Trophoblast cell (in vitro differentiated cells and primary cell): ENCODE results near the gene KLK3.

Experiments
- DNase-seq, 2 donors: peaks; one replicate each; pipeline ENCODE4 v3.0.0-alpha.2; 2016
- H2AFZ ChIP-seq: 2 replicates; pipeline ENCODE4 v1.6.1; 2013; ENCODE audit warnings: low read length, moderate library complexity, mild to moderate bottlenecking; ENCODE audit not compliant: insufficient read depth, poor library complexity
- H2AK5ac ChIP-seq: 2 replicates; pipeline ENCODE4 v1.6.1; 2013; ENCODE audit warnings: mild to moderate bottlenecking, low read length
- H2BK120ac ChIP-seq: 2 replicates; pipeline ENCODE4 v1.6.1; 2013; ENCODE audit warnings: low read length, mild to moderate bottlenecking, moderate library complexity; ENCODE audit not compliant: insufficient read depth, poor library complexity
- H2BK12ac ChIP-seq: 2 replicates; pipeline ENCODE4 v1.6.1; 2013; ENCODE audit warnings: mild to moderate bottlenecking, low read length, moderate library complexity
- H2BK5ac ChIP-seq: 2 replicates; pipeline ENCODE4 v1.6.1; 2013; ENCODE audit warnings: low read length, low read depth, moderate library complexity, mild to moderate bottlenecking; ENCODE audit not compliant: poor library complexity
- H3K14ac ChIP-seq: 2 replicates; pipeline ENCODE4 v1.6.1; 2013; ENCODE audit warnings: mild to moderate bottlenecking, low read length
- H3K18ac ChIP-seq: 2 replicates; pipeline ENCODE4 v1.6.1; 2013; ENCODE audit warnings: mild to moderate bottlenecking, low read length
- H3K23ac ChIP-seq: 2 replicates; pipeline ENCODE4 v1.6.1; 2013; ENCODE audit warnings: low read length
- H3K27ac ChIP-seq: 2 replicates; pipeline ENCODE4 v1.5.1; 2013; ENCODE audit warnings: low read depth, mild to moderate bottlenecking, inconsistent platforms, low read length, moderate library complexity
- H3K27me3 ChIP-seq: 2 replicates; pipeline ENCODE4 v1.6.1; 2013; ENCODE audit warnings: inconsistent platforms, mild to moderate bottlenecking, low read length, moderate library complexity; ENCODE audit not compliant: insufficient read depth
- H3K36me3 ChIP-seq, 2 experiments: 1 replicate in 1 of 2; 2 replicates in 1 of 2; pipeline ENCODE4 v1.6.1; 2013; ENCODE audit warnings: low read length in 2 of 2, mild to moderate bottlenecking in 2 of 2, moderate library complexity in 1 of 2; ENCODE audit not compliant: insufficient read depth in 2 of 2, control insufficient read depth in 1 of 2
- H3K4ac ChIP-seq: 2 replicates; pipeline ENCODE4 v1.6.1; 2013; ENCODE audit warnings: low read depth, mild to moderate bottlenecking, low read length, moderate library complexity
- H3K4me1 ChIP-seq, 2 experiments: 1 replicate in 1 of 2; 2 replicates in 1 of 2; pipeline ENCODE4 v1.6.1; 2013; ENCODE audit warnings: low read length in 2 of 2, mild to moderate bottlenecking in 2 of 2, moderate library complexity in 1 of 2; ENCODE audit not compliant: insufficient read depth in 2 of 2, control insufficient read depth in 1 of 2
- H3K4me2 ChIP-seq: 2 replicates; pipeline ENCODE4 v1.6.1; 2013; ENCODE audit warnings: inconsistent platforms, mild to moderate bottlenecking, low read length, moderate library complexity
- H3K4me3 ChIP-seq: 2 replicates; pipeline ENCODE4 v1.5.1; 2013; ENCODE audit warnings: mild to moderate bottlenecking, low read depth, low read length, inconsistent platforms
- H3K79me1 ChIP-seq: one replicate; pipeline ENCODE4 v1.6.1; 2013; ENCODE audit warnings: low read length
- H3K79me2 ChIP-seq: 2 replicates; pipeline ENCODE4 v1.6.1; 2013; ENCODE audit warnings: low read length, mild to moderate bottlenecking; ENCODE audit not compliant: control insufficient read depth, insufficient read depth, poor library complexity
- H3K9ac ChIP-seq: 2 replicates; pipeline ENCODE4 v1.6.1; 2013; ENCODE audit warnings: mild to moderate bottlenecking, low read length
- H3K9me3 ChIP-seq: 2 replicates; pipeline ENCODE4 v1.6.1; 2013; ENCODE audit warnings: low read depth, mild to moderate bottlenecking, control low read depth, inconsistent platforms, low read length; ENCODE audit not compliant: insufficient read depth
- H4K12ac ChIP-seq: 2 replicates; pipeline ENCODE4 v1.6.1; 2013; ENCODE audit warnings: low read depth, mild to moderate bottlenecking, low read length, moderate library complexity
- H4K8ac ChIP-seq: 2 replicates; pipeline ENCODE4 v1.6.1; 2013; ENCODE audit warnings: low read depth, mild to moderate bottlenecking, low read length, moderate library complexity
- H4K91ac ChIP-seq: one replicate; pipeline ENCODE4 v1.6.1; 2013; ENCODE audit warnings: low read depth, mild to moderate bottlenecking, low read length, moderate library complexity
- WGBS: extraction: QIAGEN DNeasy Blood & Tissue Kit; methylation state at CpG from one replicate; pipeline ENCODE4 v1.1.7; 2013; ENCODE audit warnings: missing lambda C conversion rate; ENCODE audit not compliant: insufficient read length, insufficient coverage; ENCODE audit errors: extremely low coverage; 5-methylcytosine and 5-hydroxymethylcytosine counted together

The KLK3 gene

DNA sequence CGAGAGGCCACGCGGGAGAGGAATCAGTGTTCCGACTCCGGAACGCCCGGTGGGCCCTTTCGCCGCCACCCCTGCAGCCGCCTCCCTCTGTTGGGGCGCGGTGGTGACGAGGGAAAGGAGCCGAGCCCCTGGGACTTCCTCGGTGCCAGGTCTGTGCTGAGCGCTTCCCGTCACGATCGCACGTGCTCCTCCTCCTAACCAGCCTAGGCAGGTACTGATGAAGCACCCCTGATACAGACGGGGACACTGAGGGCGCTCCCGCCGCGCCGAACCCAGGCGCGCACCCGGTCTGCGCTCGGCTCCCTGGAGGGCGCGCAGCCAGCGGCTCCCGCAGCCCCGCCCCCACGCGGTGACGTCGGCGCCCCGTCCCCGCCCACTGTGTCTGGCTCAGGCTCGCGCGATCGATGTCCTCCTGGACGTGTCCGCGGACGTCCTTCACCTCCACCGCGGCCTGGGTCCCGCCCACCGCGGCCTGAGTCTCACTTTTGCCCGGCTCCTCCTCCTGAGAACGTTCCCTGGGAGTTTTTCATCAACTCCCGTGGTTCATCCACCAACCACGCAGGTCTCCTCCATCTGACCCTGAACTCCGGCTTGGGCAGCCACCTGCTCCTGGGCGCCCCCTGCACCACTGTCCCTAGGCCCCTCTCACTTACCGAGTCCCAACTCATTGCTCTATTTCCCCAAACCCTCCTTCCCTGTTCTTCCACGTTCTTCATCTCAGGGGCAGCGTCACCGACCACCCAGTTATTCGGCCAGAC is 18.8 kb upstream of the KLK3 start:
- no peak overlapping the region for H2BK5ac ChIP-seq
- H3K18ac ChIP-seq: peak overlapping the region; percentile 55
- DNase-seq: peak; percentile 25 to 43
- H2BK120ac ChIP-seq: no peak overlapping the region
- H3K9me3 ChIP-seq: no peaks in the 10 kb centered on the region
- H3K23ac ChIP-seq: no peak overlapping the region
- H3K79me1 ChIP-seq: peaks cover 4% of the 10 kb centered on the region
- H3K4ac ChIP-seq: no peak overlapping the region
- peak overlapping the region; percentile 75 for H3K9ac ChIP-seq
- peak overlapping the region; percentile 60 for H4K12ac ChIP-seq
- H2AFZ ChIP-seq: peak overlapping the region; percentile 98
- H3K4me1 ChIP-seq: peaks cover 5 to 7% of the 10 kb centered on the region in 2 experiments
- peaks cover 4% of the 10 kb centered on the region for H3K79me2 ChIP-seq
- no CpG with 5 or more reads among the region's 67 CpGs for WGBS
- peak overlapping the region; percentile 90 for H3K4me2 ChIP-seq
- H2BK12ac ChIP-seq: no peak overlapping the region
- H3K4me3 ChIP-seq: peak overlapping the region; percentile 75
- no peak overlapping the region for H2AK5ac ChIP-seq
- peak overlapping the region; percentile 52 for H3K14ac ChIP-seq
- H4K91ac ChIP-seq: peak overlapping the region; percentile 20
- H3K27me3 ChIP-seq: no peaks in the 10 kb centered on the region
- peak overlapping the region; percentile 77 for H4K8ac ChIP-seq
- no peaks in the 10 kb centered on the region for H3K36me3 ChIP-seq
- no peak overlapping the region for H3K27ac ChIP-seq

DNA sequence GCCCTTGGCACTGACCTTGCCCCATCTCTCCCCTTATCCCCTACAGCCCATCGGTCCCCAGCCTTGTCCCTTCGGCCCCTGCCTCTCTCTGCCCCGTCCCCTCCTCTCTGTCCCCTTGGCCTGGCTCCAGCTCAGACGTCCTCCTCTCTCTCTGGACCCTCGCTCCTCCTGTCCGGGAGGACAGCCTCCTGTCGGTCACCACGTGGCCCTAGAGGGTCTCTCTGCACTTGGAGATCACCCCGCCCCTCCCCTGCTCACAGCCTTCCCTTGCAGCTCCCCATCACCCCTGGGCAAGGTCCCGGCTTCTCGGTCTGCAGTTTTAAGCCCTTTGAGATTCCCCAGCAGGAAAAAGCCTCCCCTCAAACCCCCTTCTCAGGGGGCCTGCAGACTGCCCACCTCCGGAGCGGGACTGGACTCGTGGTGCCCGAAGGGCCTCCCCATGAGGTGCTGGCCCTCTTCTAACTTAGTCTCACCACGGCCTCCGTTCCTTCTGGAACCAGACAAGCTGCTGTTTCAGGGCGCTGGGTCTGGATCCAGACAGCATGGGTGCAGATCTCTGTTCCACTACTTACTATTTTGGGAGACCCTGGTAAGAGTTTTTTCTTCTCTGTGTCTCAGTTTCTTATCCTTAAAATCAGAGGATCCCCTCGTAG is 18.0 kb upstream of the KLK3 start:
- Histone ChIP-seq H3K36me3 (no peaks in the 10 kb centered on the region), H2BK12ac (no peak overlapping the region), H3K4me1 (peaks cover 5 to 7% of the 10 kb centered on the region in 2 experiments), H2BK120ac (no peak overlapping the region), H2BK5ac (no peak overlapping the region), H4K12ac (no peak overlapping the region), H3K79me2 (peaks cover 4% of the 10 kb centered on the region), H3K4me2 (peak overlapping the region; percentile 90), H4K8ac (peak overlapping the region; percentile 25), H3K18ac (no peak overlapping the region), H2AK5ac (no peak overlapping the region), H4K91ac (no peak overlapping the region), H3K9ac (no peak overlapping the region), H3K79me1 (peaks cover 4% of the 10 kb centered on the region), H3K27me3 (no peaks in the 10 kb centered on the region), H3K9me3 (no peaks in the 10 kb centered on the region), H3K14ac (no peak overlapping the region), H3K4me3 (no peak overlapping the region), H3K4ac (no peak overlapping the region), H2AFZ (no peak overlapping the region), H3K27ac (no peak overlapping the region), H3K23ac (no peak overlapping the region)
- no CpG with 5 or more reads among the region's 19 CpGs for WGBS
- DNase-seq: no peak

DNA sequence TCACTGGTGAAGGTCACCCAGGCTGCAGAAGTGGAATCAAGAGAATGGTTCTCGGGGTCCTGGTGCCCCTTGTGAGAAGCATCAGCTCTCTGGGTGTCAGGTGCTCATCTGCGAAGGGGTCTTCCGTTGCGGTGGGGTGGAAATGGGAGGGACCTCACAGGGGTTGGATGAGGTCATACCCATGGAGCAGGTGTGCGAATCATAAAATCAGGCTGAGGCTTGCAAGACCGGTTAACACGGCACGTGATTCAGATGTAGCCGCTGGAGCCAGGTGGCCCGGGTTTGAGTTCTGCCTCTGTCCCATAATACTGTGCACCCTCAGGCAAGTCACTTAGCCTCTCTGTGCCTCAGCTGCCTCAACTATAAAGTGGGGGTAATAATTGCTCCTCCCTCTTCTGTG is 17.4 kb upstream of the KLK3 start:
- H3K4ac ChIP-seq: no peak overlapping the region
- peaks cover 4% of the 10 kb centered on the region for H3K79me1 ChIP-seq
- H4K91ac ChIP-seq: no peak overlapping the region
- H3K18ac ChIP-seq: no peak overlapping the region
- H3K27ac ChIP-seq: no peak overlapping the region
- H2BK5ac ChIP-seq: no peak overlapping the region
- H3K4me3 ChIP-seq: no peak overlapping the region
- H4K8ac ChIP-seq: no peak overlapping the region
- H3K23ac ChIP-seq: no peak overlapping the region
- H3K4me2 ChIP-seq: no peak overlapping the region
- no peak overlapping the region for H2BK12ac ChIP-seq
- H2AK5ac ChIP-seq: no peak overlapping the region
- no peaks in the 10 kb centered on the region for H3K27me3 ChIP-seq
- no peak overlapping the region for H3K14ac ChIP-seq
- H3K79me2 ChIP-seq: peaks cover 4% of the 10 kb centered on the region
- no peak overlapping the region for H3K9ac ChIP-seq
- WGBS: no CpG with 5 or more reads among the region's 10 CpGs
- peaks cover 5 to 7% of the 10 kb centered on the region in 2 experiments for H3K4me1 ChIP-seq
- DNase-seq: no peak
- H2AFZ ChIP-seq: no peak overlapping the region
- H3K9me3 ChIP-seq: no peaks in the 10 kb centered on the region
- H4K12ac ChIP-seq: no peak overlapping the region
- no peaks in the 10 kb centered on the region for H3K36me3 ChIP-seq
- H2BK120ac ChIP-seq: no peak overlapping the region

DNA sequence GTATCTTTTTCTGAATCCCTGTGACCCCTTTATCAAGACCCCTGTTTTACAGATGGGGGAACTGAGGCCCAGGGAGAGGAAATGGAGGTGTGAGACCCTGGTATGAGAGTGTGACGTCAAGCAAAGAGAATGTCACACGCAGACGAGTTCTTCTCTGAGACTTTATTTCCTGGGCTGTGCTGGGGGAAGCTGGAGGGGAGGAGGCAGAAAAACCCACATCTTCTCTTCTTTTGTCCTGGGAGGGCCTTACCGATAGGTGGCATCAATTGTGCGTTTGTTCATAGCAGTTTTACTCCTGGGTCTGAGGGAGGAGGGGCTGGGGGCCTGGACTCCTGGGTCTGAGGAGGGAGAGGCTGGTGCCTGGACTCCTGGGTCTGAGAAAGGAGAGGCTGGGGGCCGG is 16.5 kb upstream of the KLK3 start:
- Histone ChIP-seq H3K79me2 (peaks cover 4% of the 10 kb centered on the region), H2BK120ac (no peak overlapping the region), H3K23ac (no peak overlapping the region), H4K8ac (no peak overlapping the region), H2AK5ac (no peak overlapping the region), H3K4me3 (no peak overlapping the region), H3K79me1 (peaks cover 4% of the 10 kb centered on the region), H3K18ac (no peak overlapping the region), H4K12ac (no peak overlapping the region), H3K9ac (no peak overlapping the region), H3K9me3 (no peaks in the 10 kb centered on the region), H2BK5ac (no peak overlapping the region), H3K27ac (no peak overlapping the region), H3K36me3 (no peaks in the 10 kb centered on the region), H4K91ac (no peak overlapping the region), H3K4ac (no peak overlapping the region), H3K14ac (no peak overlapping the region), H2AFZ (no peak overlapping the region), H3K27me3 (no peaks in the 10 kb centered on the region), H3K4me1 (peaks cover 5 to 7% of the 10 kb centered on the region in 2 experiments), H3K4me2 (no peak overlapping the region), H2BK12ac (no peak overlapping the region)
- DNase-seq: no peak
- no CpG with 5 or more reads among the region's 6 CpGs for WGBS
